HuH-7.5 (cell line): ENCODE results near the gene ACCS.

ENCODE experiments used
- DNase-seq: peaks from one replicate; pipeline ENCODE4 v3.0.0; 2011; ENCODE audit warnings: low spot score

Gene ACCS

GRCh38 chr11:44065841-44066731 lies at the start of gene ACCS:
Gene ACCS, plus strand, starts transcription at chr11:44066270. Its CDS starts 1,358 bp downstream, at chr11:44067628.
- DNase-seq: peak; percentile 70

- no peak for DNase-seq
Measured at GRCh38 chr11:44016546-44017442, 49.3 kb upstream of the ACCS start.

- DNase-seq: no peak
Measured at GRCh38 chr11:44017443-44018126, 48.5 kb upstream of the ACCS start.

- DNase-seq: no peak
Measured at GRCh38 chr11:44018127-44018521, 47.9 kb upstream of the ACCS start.

- no peak for DNase-seq
Measured at GRCh38 chr11:44018829-44019228, 47.2 kb upstream of the ACCS start.

GRCh38 chr11:44024977-44025376 lies 41.1 kb upstream of the ACCS start:
- no peak for DNase-seq

GRCh38 chr11:44025727-44026126 lies 40.3 kb upstream of the ACCS start:
- no peak for DNase-seq

GRCh38 chr11:44028401-44028800 lies 37.7 kb upstream of the ACCS start:
- no peak for DNase-seq

GRCh38 chr11:44028816-44029506 lies 37.1 kb upstream of the ACCS start:
- DNase-seq: no peak

- DNase-seq: no peak
Measured at GRCh38 chr11:44029507-44029845, 36.6 kb upstream of the ACCS start.

GRCh38 chr11:44029977-44030911 lies 35.8 kb upstream of the ACCS start:
- no peak for DNase-seq

- DNase-seq: no peak
Measured at GRCh38 chr11:44030996-44031395, 35.1 kb upstream of the ACCS start.

- no peak for DNase-seq
Measured at GRCh38 chr11:44031549-44031948, 34.5 kb upstream of the ACCS start.

GRCh38 chr11:44032299-44033085 lies 33.6 kb upstream of the ACCS start:
- DNase-seq: no peak

GRCh38 chr11:44033411-44033850 lies 32.6 kb upstream of the ACCS start:
- no peak for DNase-seq

GRCh38 chr11:44033856-44034255 lies 32.2 kb upstream of the ACCS start:
- DNase-seq: no peak

GRCh38 chr11:44034639-44035038 lies 31.4 kb upstream of the ACCS start:
- no peak for DNase-seq

- DNase-seq: peak; percentile 16
Measured at GRCh38 chr11:44036811-44037657, 29.0 kb upstream of the ACCS start.

- no peak for DNase-seq
Measured at GRCh38 chr11:44037658-44037998, 28.4 kb upstream of the ACCS start.
